Measurements from ENCODE around the gene ERICH2. TPM values are rescaled to one million over a fixed set of nuclear protein-coding genes. Genes with fewer than 3 reads are reported as not detected.

Gene ERICH2
- total RNA-seq, 4 donors from 2014 or later = not detected

GRCh38 chr2:170812710-170813600 is 42.8 kb downstream of the ERICH2 start:
- peaks cover 3 to 50% of the 10 kb centered on the region in 2 donors for H3K27me3 ChIP-seq
- no peak for DNase-seq
- TF ChIP-seq CTCF (IDR thresholded peaks at IDR 0.05) (peak; percentile 40 to 83 (median 71)), POLR2A (IDR thresholded peaks at IDR 0.05) (no peak)
- no peak overlapping the region for H3K27ac ChIP-seq
- H3K4me1 ChIP-seq = peaks cover 0 to 27% (median 17%) of the 10 kb centered on the region in 4 donors
- H3K4me3 ChIP-seq = no peak overlapping the region
- H3K9me3 ChIP-seq = no peaks in the 10 kb centered on the region
- H3K36me3 ChIP-seq = no peaks in the 10 kb centered on the region

DNA sequence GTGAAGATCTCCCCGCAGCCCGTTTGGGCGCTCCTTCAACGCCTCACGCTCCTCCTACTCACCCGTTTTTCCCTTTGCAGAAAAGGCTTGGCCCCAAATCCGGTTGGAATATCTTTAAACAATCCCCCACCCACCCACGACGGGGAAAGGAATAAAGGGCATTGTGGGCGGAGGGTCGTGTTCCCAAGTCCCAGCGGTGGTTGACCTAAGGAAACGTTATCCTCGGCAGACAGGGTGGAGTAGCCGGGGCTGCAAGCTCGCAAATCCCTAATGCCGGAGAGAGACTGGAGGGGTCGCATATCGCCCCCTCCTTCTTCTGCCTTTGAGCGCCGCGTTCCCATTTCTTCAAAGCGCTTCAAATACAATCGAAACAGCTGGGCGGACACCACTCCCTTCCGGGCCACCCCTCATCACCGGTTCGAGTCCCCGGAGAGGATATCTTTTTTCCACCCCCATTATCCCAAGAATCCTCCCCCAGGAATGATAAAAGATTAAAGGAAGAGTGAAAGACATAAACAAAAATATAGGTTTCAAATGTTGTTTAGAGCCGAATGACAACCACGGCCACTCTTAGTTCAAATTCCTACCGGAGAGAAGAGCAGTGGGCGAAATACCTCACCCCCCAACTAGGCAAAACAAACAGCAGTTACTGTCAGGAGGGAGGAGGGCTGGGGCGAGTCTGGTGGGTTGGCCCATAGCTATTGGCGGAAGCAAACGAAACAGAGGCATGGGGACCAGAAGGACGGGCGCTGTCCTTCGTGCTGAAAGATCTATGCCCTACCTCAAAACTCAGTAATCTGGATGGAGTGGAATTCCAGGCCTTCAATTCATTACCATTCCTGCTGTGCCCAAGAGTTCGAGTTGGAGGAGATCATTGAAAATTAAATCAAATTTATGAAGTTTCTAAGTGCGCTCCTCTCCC is 43.7 kb downstream of the ERICH2 start:
- Histone ChIP-seq H3K27me3 (peaks cover 3 to 59% of the 10 kb centered on the region in 2 donors), H3K9me3 (no peaks in the 10 kb centered on the region), H3K27ac (no peak overlapping the region), H3K36me3 (no peaks in the 10 kb centered on the region), H3K4me3 (no peak overlapping the region), H3K4me1 (peaks cover 0 to 37% (median 23%) of the 10 kb centered on the region in 4 donors)
- DNase-seq = no peak
- TF ChIP-seq CTCF (IDR thresholded peaks at IDR 0.05) = no peak
- no peak for TF ChIP-seq POLR2A (IDR thresholded peaks at IDR 0.05)

- Histone ChIP-seq H3K36me3 (no peaks in the 10 kb centered on the region), H3K4me3 (no peak overlapping the region), H3K4me1 (peaks cover 0 to 40% (median 23%) of the 10 kb centered on the region in 4 donors), H3K9me3 (no peaks in the 10 kb centered on the region), H3K27ac (no peak overlapping the region), H3K27me3 (peaks cover 3 to 67% of the 10 kb centered on the region in 2 donors)
- no peak for TF ChIP-seq CTCF (IDR thresholded peaks at IDR 0.05)
- no peak for TF ChIP-seq POLR2A (IDR thresholded peaks at IDR 0.05)
- no peak for DNase-seq
Measured at GRCh38 chr2:170814533-170815230, 44.5 kb downstream of the ERICH2 start.

DNA sequence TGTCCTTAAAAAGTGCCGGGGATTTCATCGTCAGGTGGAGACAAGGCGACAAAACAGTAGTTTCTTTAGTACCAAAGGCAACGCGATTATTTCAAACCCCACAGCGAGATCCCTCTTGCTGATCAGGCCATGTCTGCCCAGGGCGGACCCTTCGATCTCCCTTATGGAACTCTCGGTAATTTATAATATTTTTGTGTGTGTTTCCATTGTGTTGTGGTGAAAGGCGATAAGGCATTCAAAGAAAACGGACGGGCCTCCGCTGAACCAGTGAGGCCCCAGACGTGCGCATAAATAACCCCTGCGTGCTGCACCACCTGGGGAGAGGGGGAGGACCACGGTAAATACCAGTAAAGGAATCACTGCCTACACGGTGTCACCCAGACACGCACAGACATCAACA is 45.1 kb downstream of the ERICH2 start:
- Histone ChIP-seq H3K4me3 (peak overlapping the region in 1 of 4 donors; percentile 48), H3K27ac (no peak overlapping the region), H3K9me3 (no peaks in the 10 kb centered on the region), H3K4me1 (peaks cover 3 to 46% (median 26%) of the 10 kb centered on the region in 4 donors), H3K27me3 (peaks cover 3 to 74% of the 10 kb centered on the region in 2 donors), H3K36me3 (no peaks in the 10 kb centered on the region)
- TF ChIP-seq POLR2A (IDR thresholded peaks at IDR 0.05) = no peak
- TF ChIP-seq CTCF (IDR thresholded peaks at IDR 0.05) = no peak
- no peak for DNase-seq

Data from Peyer's patch (tissue), 4 donors.